H1 (cell line): ENCODE data around the gene TRIM65. TPM values are rescaled to one million over a fixed set of nuclear protein-coding genes. Genes with fewer than 3 reads are reported as not detected.

ENCODE experiments used
- CTCF ChIA-PET: fragments of 300-600 bp; sonication (Branson Sonifier 250); formaldehyde crosslinking; loops from one replicate; lab custom pipeline; 2021; ENCODE audit not compliant: partially characterized antibody; lab: Charles Lee
- POLR2A ChIA-PET: fragments of 300-600 bp; sonication (Branson Sonifier 250); formaldehyde crosslinking; loops from one replicate; lab custom pipeline; 2021; ENCODE audit warnings: inconsistent platforms; ENCODE audit not compliant: partially characterized antibody; lab: Charles Lee
- DNase-seq, 2 experiments: peaks; one replicate each; pipeline versions ENCODE4 v3.0.0 to v3.0.0-alpha.2; 2010 to 2022; ENCODE audit warnings: low spot score in 2 of 2, low read depth in 1 of 2, mixed read lengths in 1 of 2
- FAIRE-seq: peaks from 2 replicates; lab custom pipeline; 2011; peaks lifted over from hg19 to GRCh38; lab: Jason Lieb, UNC
- H2AFZ ChIP-seq: 2 replicates; pipeline ENCODE4 v1.8.1; 2012; ENCODE audit warnings: low read length, inconsistent platforms
- H2AK5ac ChIP-seq: 2 replicates; pipeline ENCODE4 v1.6.1; 2013; ENCODE audit warnings: low read depth, low read length
- H2BK120ac ChIP-seq: replicated peaks from 2 replicates; pipeline ENCODE3; 2013; ENCODE audit warnings: low read depth, low read length, inconsistent platforms
- H2BK12ac ChIP-seq: 2 replicates; pipeline ENCODE4 v1.6.1; 2013; ENCODE audit warnings: low read depth, low read length
- H2BK15ac ChIP-seq: 2 replicates; pipeline ENCODE4 v1.6.1; 2013; ENCODE audit warnings: low read length
- H2BK20ac ChIP-seq: 2 replicates; pipeline ENCODE4 v1.6.1; 2013; ENCODE audit warnings: low read length
- H2BK5ac ChIP-seq: 2 replicates; pipeline ENCODE4 v1.6.1; 2013; ENCODE audit warnings: low read depth, low read length
- H3K14ac ChIP-seq: 2 replicates; pipeline ENCODE4 v1.6.1; 2013; ENCODE audit warnings: inconsistent platforms; ENCODE audit not compliant: insufficient read length
- H3K18ac ChIP-seq: 2 replicates; pipeline ENCODE4 v1.6.1; 2013; ENCODE audit warnings: low read length; ENCODE audit errors: extremely low read depth
- H3K23ac ChIP-seq: 2 replicates; pipeline ENCODE4 v1.6.1; 2013; ENCODE audit warnings: inconsistent platforms; ENCODE audit not compliant: insufficient read length
- H3K23me2 ChIP-seq: 2 replicates; pipeline ENCODE4 v1.6.1; 2013; ENCODE audit warnings: low read depth, low read length
- H3K27ac ChIP-seq: 2 replicates; pipeline ENCODE4 v1.6.1; 2011; ENCODE audit warnings: low read depth, low read length, inconsistent platforms
- H3K27me3 ChIP-seq, 4 experiments: replicated peaks in 1 of 4; 1 replicate in 1 of 4; 2 replicates in 3 of 4; pipeline versions ENCODE4 v1.6.1 to v1.8.1; 2011 to 2013; ENCODE audit warnings: low read length in 3 of 4, mild to moderate bottlenecking in 3 of 4, inconsistent platforms in 2 of 4, mixed read lengths in 2 of 4, moderate library complexity in 1 of 4; ENCODE audit not compliant: control insufficient read depth in 3 of 4, insufficient read depth in 3 of 4; ENCODE audit errors: extremely low read depth in 1 of 4
- H3K36me3 ChIP-seq, 4 experiments: 2 replicates each; pipeline versions ENCODE4 v1.6.1 to v1.8.1; 2011 to 2013; ENCODE audit warnings: mild to moderate bottlenecking in 4 of 4, low read length in 3 of 4, moderate library complexity in 2 of 4, control low read depth in 1 of 4, inconsistent platforms in 1 of 4; ENCODE audit not compliant: insufficient read depth in 4 of 4, control insufficient read depth in 2 of 4
- H3K4ac ChIP-seq: replicated peaks from 2 replicates; pipeline ENCODE3; 2013; ENCODE audit warnings: low read length, low read depth, mixed read lengths, inconsistent platforms; ENCODE audit not compliant: insufficient read length
- H3K4me1 ChIP-seq, 4 experiments: replicated peaks in 1 of 4; 1 replicate in 1 of 4; 2 replicates in 3 of 4; pipeline versions ENCODE4 v1.6.1 to v1.8.1; 2011 to 2013; ENCODE audit warnings: low read length in 3 of 4, inconsistent platforms in 2 of 4, mixed read lengths in 1 of 4; ENCODE audit not compliant: insufficient read depth in 4 of 4, control insufficient read depth in 3 of 4
- H3K4me2 ChIP-seq, 2 experiments: 2 replicates each; pipeline versions ENCODE4 v1.6.1 to v1.8.1; 2011 to 2013; ENCODE audit warnings: low read depth in 2 of 2, low read length in 2 of 2, control low read depth in 1 of 2, inconsistent platforms in 1 of 2, mild to moderate bottlenecking in 1 of 2; ENCODE audit not compliant: insufficient read depth in 1 of 2
- H3K4me3 ChIP-seq, 4 experiments: fragments of 200-600, 300-600 bp in 1 of 4; sonication (generic), shearing (Covaris generic), sonication (Bioruptor Twin) in 1 of 4; 2 replicates each; pipeline versions ENCODE4 v1.5.1 to v1.8.1; 2011 to 2016; ENCODE audit warnings: low read length in 4 of 4, low read depth in 3 of 4, control low read depth in 2 of 4, inconsistent platforms in 2 of 4, mild to moderate bottlenecking in 2 of 4, mixed read lengths in 1 of 4, moderate library complexity in 1 of 4; ENCODE audit not compliant: insufficient read depth in 2 of 4; ENCODE audit errors: extremely low read depth in 1 of 4
- H3K56ac ChIP-seq: replicated peaks from 2 replicates; pipeline ENCODE3; 2013; ENCODE audit warnings: low read depth, mild to moderate bottlenecking, mixed read lengths, low read length, inconsistent platforms; ENCODE audit not compliant: insufficient read length
- H3K79me1 ChIP-seq: 2 replicates; pipeline ENCODE4 v1.6.1; 2013; ENCODE audit warnings: low read depth, low read length, control low read depth
- H3K79me2 ChIP-seq, 2 experiments: 2 replicates each; pipeline versions ENCODE4 v1.6.1 to v1.8.1; 2012 to 2013; ENCODE audit warnings: low read length in 2 of 2, mild to moderate bottlenecking in 2 of 2, inconsistent platforms in 1 of 2; ENCODE audit not compliant: insufficient read depth in 2 of 2, control insufficient read depth in 1 of 2
- H3K9ac ChIP-seq, 4 experiments: replicated peaks in 1 of 4; 1 replicate in 1 of 4; 2 replicates in 3 of 4; pipeline versions ENCODE4 v1.6.1 to v1.8.1; 2011 to 2013; ENCODE audit warnings: low read depth in 3 of 4, low read length in 3 of 4, control low read depth in 2 of 4, mild to moderate bottlenecking in 2 of 4, moderate library complexity in 2 of 4, inconsistent platforms in 1 of 4; ENCODE audit errors: extremely low read depth in 1 of 4
- H3K9me3 ChIP-seq, 2 experiments: 2 replicates each; pipeline versions ENCODE4 v1.6.1 to v1.8.1; 2012 to 2013; ENCODE audit warnings: mild to moderate bottlenecking in 2 of 2, moderate library complexity in 2 of 2, control low read depth in 1 of 2, inconsistent platforms in 1 of 2, low read depth in 1 of 2, low read length in 1 of 2, mixed read lengths in 1 of 2; ENCODE audit not compliant: insufficient read depth in 2 of 2
- H4K20me1 ChIP-seq, 2 experiments: replicated peaks in 1 of 2; 2 replicates each; pipeline versions ENCODE3 to v1.8.1; 2011 to 2013; ENCODE audit warnings: inconsistent platforms in 2 of 2, low read length in 2 of 2, mild to moderate bottlenecking in 1 of 2; ENCODE audit not compliant: insufficient read depth in 2 of 2, control insufficient read depth in 1 of 2
- H4K5ac ChIP-seq: 2 replicates; pipeline ENCODE4 v1.6.1; 2013; ENCODE audit warnings: low read length, low read depth, mixed read lengths, inconsistent platforms; ENCODE audit not compliant: insufficient read length
- H4K8ac ChIP-seq: 2 replicates; pipeline ENCODE4 v1.8.0; 2013; ENCODE audit warnings: mild to moderate bottlenecking, moderate library complexity, low read length, inconsistent platforms; ENCODE audit not compliant: insufficient read depth; ENCODE audit errors: extremely low read depth
- H4K91ac ChIP-seq: replicated peaks from 2 replicates; pipeline ENCODE3; 2013; ENCODE audit warnings: low read length, mixed read lengths, inconsistent platforms; ENCODE audit not compliant: insufficient read length
- CEBPB ChIP-seq: IDR thresholded peaks from 2 replicates; pipeline ENCODE4 v1.6.1; 2012; ENCODE audit warnings: low read depth, low read length
- EZH2 ChIP-seq: fragments of 200-600 bp; sonication (generic); IDR thresholded peaks from 2 replicates; pipeline ENCODE4 v1.7.1; 2012; ENCODE audit warnings: low read depth, mild to moderate bottlenecking, moderate library complexity, low read length, inconsistent platforms; ENCODE audit not compliant: severe bottlenecking
- SIX5 ChIP-seq: IDR thresholded peaks from 2 replicates; pipeline ENCODE4 v1.6.1; 2011; ENCODE audit warnings: mild to moderate bottlenecking, low read depth, low read length
- SP4 ChIP-seq: IDR thresholded peaks from 2 replicates; pipeline ENCODE4 v1.6.1; 2012; ENCODE audit warnings: low read length, inconsistent platforms
- TBP ChIP-seq: IDR thresholded peaks from 2 replicates; pipeline ENCODE4 v1.6.1; 2011; ENCODE audit warnings: low read depth, low read length, improper control_type of control experiment
- WGBS, 2 experiments: shearing (Covaris generic) in 1 of 2; methylation state at CpG; one replicate each; pipeline versions ENCODE4 v1.1.6 to v1.1.7; 2013 to 2015; ENCODE audit warnings: low lambda C conversion rate in 2 of 2, mixed read lengths in 2 of 2, inconsistent platforms in 1 of 2, low coverage in 1 of 2, missing lambda C conversion rate in 1 of 2; ENCODE audit not compliant: insufficient replicate concordance in 2 of 2, insufficient coverage in 1 of 2, insufficient read length in 1 of 2; ENCODE audit errors: extremely low coverage in 1 of 2, missing lambda C conversion rate in 1 of 2; 5-methylcytosine and 5-hydroxymethylcytosine counted together
- polyA plus RNA-seq, 7 experiments: library from polyadenylated mRNA; depleted of rRNA in 3 of 7; stranded (reverse) in 5 of 7; unstranded in 2 of 7; fragments of >200 nt in 5 of 7; fragments of 200-250 nt in 2 of 7; gene quantifications; 1 replicate in 5 of 7; 2 replicates in 1 of 7; 4 replicates in 1 of 7; pipeline versions ENCODE4 v1.2.1 to v1.2.3, GENCODE V29; 2011 to 2013; ENCODE audit warnings: missing spikeins in 2 of 7, mixed read lengths in 2 of 7
- total RNA-seq: library from RNA; stranded (reverse); fragmentation: NEBNext Ultra II Directional; extraction: Animal tissue kit (Norgen Biotek cat#: 25700); gene quantifications from 2 replicates; pipeline ENCODE4 v1.2.1, GENCODE V29; 2021

TRIM65 gene
- total and polyA plus RNA-seq, 2 of the 8 experiments (the other 6 are each of a cell fraction or from before 2014, with no cell fraction given): 21.2 to 48.6 TPM

- Histone ChIP-seq H4K91ac (no peak overlapping the region), H2AFZ (no peak overlapping the region), H3K23me2 (no peaks in the 10 kb centered on the region), H3K36me3 (no peaks in the 10 kb centered on the region), H3K23ac (no peak overlapping the region), H2BK12ac (no peak overlapping the region), H2BK5ac (no peak overlapping the region), H3K4me2 (no peak overlapping the region), H3K14ac (no peak overlapping the region), H3K27ac (no peak overlapping the region), H4K5ac (no peak overlapping the region), H2BK20ac (no peak overlapping the region), H3K4me3 (no peak overlapping the region), H4K8ac (no peak overlapping the region), H3K4me1 (no peaks in the 10 kb centered on the region; a peak in 2 of 7 replicates), H3K9me3 (no peaks in the 10 kb centered on the region), H3K9ac (no peak overlapping the region), H3K27me3 (no peaks in the 10 kb centered on the region), H3K79me1 (no peaks in the 10 kb centered on the region), H3K4ac (no peak overlapping the region), H3K18ac (no peak overlapping the region), H2BK120ac (no peak overlapping the region), H3K56ac (no peak overlapping the region), H4K20me1 (no peaks in the 10 kb centered on the region), H3K79me2 (no peaks in the 10 kb centered on the region), H2BK15ac (no peak overlapping the region)
- WGBS, 2 experiments: 85% methylated on average over 14 of the region's 14 CpGs; no CpG with 5 or more reads in 1 of the 2 experiments
- no peak for FAIRE-seq
- ChIA-PET CTCF (interaction anchor here (0.7 to 51.3 kb wide), 11 partner anchors 7 to 258 kb away, joined by 3 to 885 read pairs (median 4); partner anchors contain the start of gene CDK3), POLR2A (interaction anchor here (0.9 to 3.0 kb wide), 9 partner anchors 10 to 171 kb away, joined by 3 to 16 read pairs (median 4); partner anchors contain the start of genes FBF1 and TRIM65)
- DNase-seq: no peak
- TF ChIP-seq EZH2 (no peak), SIX5 (no peak), CEBPB (no peak), SP4 (no peak), TBP (no peak)
- TF ChIP-seq, all 59 proteins: peak for 0
- no peak overlapping the region for H2AK5ac ChIP-seq
Measured at GRCh38 chr17:75909051-75909811, 12.5 kb upstream of the TRIM65 start.
